DMS79 treated with DMSO at 0.1 percent for 48 hours (cell line): ENCODE data around the gene DMKN.

Source experiments
- DNase-seq: peaks from one replicate; lab custom pipeline; 2025; lab: John Stamatoyannopoulos, UW

DMKN gene

DNA sequence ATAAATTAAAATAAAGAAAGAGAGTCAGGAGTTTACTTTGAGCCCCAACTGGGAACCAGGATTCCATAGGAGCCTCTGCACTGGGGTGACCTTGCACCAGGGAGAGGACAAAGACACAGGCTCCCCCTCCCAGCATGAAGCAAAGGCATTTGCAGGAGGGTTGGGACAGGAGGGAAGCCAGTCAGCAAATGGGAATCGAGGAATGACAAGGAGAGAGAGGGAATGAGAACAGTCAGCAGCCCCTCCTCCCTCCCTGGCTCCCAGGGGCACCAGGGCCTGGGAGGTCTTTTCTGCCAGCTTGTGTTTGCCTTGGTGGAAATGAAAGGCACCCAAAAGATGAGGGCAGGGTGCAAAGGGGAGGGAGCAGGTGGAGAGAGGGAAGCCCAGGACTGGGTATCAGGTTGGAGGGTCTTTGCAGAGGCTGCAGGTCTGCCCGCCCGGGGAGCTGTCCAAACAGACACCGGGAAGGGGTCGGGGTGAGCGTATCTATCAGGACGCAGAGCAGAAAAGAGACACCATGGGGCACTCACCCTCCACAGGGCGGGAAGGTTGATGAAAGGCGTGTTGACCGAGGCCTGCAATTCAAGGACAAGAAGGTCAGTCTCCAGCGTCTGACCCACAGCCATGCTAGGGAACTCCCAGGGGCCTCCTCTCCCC lies 10.9 kb upstream of the DMKN start:
- DNase-seq, result no peak

GRCh38 chr19:35522745-35523327 lies 9.4 kb upstream of the DMKN start:
- no peak for DNase-seq

DNA sequence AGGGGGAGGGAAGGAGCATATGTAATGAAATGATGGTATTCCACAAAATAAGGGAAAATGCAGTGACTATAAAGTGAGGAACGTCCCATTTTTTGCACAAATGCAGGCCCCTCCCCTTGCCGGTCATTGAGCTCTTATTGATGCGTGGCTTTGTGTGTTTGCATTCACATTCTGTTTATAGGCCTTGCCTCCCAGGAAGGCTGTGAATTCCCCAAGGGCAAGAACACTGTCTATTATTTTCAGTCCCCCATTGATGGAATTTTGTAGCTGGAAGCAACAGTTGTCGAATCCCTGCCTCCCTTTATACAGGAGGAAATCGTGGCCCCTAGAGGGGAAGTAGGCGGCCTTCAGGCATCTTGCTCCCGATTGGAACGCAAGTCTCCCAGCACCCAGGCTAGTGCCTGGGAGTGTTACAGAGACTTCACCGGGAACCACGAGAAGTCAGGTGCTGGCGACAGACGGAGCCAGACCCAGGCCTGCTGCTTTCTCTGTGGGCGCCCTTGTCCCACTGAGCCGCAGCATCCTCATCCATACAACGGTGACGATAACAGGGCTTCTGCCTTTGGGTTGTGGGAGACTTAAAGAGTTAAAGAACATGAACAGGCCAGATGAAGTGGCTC lies 7.8 kb upstream of the DMKN start:
- no peak for DNase-seq

GRCh38 chr19:35519291-35519690 lies 5.8 kb upstream of the DMKN start:
- DNase-seq, result peak; percentile 3

- no peak for DNase-seq
Observed at GRCh38 chr19:35518313-35518712, 4.9 kb upstream of the DMKN start.

DNA sequence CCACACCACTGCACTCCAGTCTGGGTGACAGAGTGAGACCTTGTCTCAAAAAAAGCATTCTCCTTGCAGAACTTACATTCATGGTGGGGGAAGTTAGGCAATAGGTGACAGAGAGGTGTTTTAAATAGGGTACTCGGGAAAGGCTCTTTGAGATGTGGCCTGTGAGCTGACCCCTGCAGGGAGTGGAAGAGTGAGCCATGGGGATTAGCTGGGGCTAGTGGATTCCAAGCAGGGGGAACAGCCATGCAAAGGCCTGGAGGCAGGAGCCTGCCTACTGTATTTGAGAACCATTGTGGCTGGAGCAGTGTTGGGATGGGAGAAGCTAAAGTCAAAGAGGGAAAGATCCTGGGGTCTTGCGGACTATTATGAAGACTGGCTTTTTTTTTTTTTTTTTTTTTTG lies 3.9 kb upstream of the DMKN start:
- DNase-seq, result no peak

GRCh38 chr19:35516310-35516709 lies 2.9 kb upstream of the DMKN start:
- DNase-seq, result no peak

GRCh38 chr19:35514282-35514809 lies 897 bp upstream of the DMKN start:
- no peak for DNase-seq

GRCh38 chr19:35512831-35513627 lies 420 bp downstream of the DMKN start:
- DNase-seq, result no peak

- no peak for DNase-seq
Observed at GRCh38 chr19:35511337-35511736, 2.1 kb downstream of the DMKN start.

DNA sequence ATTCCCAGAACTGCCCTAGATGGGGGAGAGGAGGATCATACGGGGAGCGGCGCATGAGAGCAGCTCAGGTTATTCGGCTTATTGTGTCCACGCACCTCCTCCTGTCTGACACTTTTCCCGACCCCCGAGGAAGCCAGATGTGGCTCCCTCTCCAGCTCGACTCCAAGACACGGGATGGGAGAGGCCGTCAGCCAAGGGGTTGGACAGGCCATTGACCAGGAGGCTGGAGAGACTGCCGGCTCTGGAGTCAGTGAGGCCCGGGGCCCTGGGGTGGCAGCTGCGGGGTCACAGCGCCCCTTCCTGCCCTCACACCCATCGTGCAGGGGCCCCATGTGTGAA lies 2.9 kb downstream of the DMKN start:
- DNase-seq, result no peak

DNA sequence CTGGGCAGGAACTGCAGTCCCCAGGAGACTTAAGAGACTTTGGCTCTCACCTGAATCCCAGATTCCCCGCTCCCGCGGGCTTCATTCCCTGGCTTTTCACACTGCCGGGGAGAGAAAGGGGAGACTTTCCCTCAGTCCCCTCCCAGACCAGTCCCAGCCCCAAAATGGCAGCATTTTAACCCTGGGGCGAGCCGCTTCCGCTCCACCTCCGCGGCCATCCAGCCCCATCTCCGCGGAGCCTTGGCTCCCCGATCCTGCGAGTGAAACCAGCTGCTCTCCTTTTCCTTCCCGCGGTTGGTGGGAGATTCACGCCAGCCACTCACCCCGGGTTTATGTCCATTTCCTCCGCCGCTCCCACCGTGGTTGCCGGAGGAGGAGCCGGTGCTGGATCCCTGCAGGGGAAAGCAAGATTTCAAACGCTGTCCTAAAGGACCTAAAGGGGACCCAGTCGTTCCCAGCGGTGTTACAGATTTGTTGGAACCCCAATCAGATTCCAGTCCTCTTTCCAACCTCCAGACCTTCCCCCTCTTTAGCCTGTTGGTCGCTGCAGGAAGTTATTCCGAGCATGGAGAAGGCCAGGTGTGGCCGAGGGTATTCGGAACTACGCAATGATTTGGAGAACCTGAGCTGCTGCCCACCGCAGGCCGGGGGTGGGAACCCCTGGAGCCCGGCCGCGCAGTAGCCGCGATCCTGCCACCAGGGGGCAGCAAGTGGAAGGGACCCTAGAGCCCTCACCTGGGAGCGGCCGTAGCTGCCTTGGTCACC lies 3.4 kb downstream of the DMKN start:
- DNase-seq, result peak; percentile 83

DNA sequence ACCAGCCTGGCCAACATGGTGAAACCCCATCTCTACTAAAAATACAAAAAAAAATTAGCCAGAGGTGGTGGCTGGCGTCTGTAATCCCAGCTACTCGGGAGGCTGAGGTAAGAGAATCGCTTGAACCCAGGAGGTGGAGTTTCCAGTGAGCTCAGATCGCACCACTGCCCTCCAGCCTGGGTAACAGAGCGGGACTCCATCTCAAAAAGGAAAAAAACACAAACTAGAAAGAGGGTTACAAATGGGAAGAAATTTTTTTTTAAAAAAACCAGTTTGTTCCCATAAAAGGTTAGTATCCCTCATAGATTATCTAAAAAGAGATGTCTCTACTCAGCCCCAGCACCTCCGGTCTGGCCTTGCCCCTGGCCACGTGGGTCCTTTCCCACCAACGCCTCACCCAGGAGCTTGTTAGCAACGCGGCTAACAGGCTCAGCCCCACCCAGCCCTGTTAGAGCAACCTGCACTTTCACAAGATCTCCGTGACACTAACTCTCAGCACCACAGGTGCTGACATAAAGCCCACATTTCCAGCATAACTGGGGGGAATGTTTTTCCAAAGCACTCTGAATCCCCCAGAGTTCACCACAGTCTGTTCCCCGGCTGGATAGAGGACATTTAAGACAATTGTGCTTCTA lies 4.3 kb downstream of the DMKN start:
- peak; percentile 51 for DNase-seq

DNA sequence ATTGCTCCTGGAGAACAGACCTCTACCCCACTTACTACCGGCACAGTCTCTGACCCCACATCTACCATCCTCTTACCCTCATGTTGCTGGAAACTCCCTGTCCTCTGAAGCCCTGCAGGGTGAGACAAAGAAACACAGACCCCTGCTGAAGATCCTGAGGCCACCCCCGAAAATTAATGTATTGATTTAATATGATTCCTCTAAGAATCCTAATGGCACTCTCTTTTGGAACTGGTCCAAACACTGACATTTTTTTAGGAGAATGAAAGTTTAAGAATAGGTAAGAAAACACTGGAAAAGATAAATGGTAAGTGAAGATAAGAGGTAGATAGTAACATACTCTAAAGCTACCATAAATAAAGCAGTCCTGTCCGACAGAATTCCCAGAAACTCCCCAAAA lies 5.3 kb downstream of the DMKN start:
- DNase-seq, result no peak

GRCh38 chr19:35507561-35507960 lies 5.9 kb downstream of the DMKN start:
- no peak for DNase-seq

GRCh38 chr19:35506011-35506410 lies 7.4 kb downstream of the DMKN start:
- no peak for DNase-seq

DNA sequence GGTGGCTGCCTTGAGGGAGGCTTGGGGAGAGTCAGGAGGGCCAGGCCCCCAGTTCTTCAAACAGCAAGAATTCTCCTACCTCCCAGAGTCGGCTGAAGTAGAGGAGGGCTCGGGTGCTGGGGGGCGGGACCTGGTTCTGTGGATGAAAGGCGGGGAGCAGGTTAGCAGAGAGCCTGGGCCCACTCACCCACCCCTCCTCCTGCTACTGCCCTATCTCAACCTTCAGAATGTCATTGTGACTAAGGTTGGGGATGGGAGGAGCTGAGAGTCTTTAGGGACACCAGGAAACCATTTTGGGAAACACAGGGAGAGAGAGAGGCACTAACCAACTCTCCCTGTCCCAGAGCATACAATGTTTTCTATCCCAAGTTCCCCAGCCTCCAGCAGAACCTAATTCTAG lies 10.7 kb downstream of the DMKN start:
- no peak for DNase-seq

GRCh38 chr19:35501684-35502083 lies 11.8 kb downstream of the DMKN start:
- no peak for DNase-seq

GRCh38 chr19:35500611-35501010 lies 12.8 kb downstream of the DMKN start:
- DNase-seq, result no peak

GRCh38 chr19:35498984-35499527 lies 14.4 kb downstream of the DMKN start:
- no peak for DNase-seq

- DNase-seq, result no peak
Observed at GRCh38 chr19:35498220-35498619, 15.2 kb downstream of the DMKN start.
